Embryonic facial prominence (tissue), 1 donor: ENCODE results near the gene HERC3.
"Not testable (repeated sequence)": the region's sequence is repeated elsewhere in the genome, so short reads cannot be mapped to it uniquely, and the experiment has no call there.

Experiments
- DNase-seq: peaks from one replicate; pipeline ENCODE4 v3.0.0-alpha.2; 2016; ENCODE audit errors: extremely low spot score

HERC3 gene

GRCh38 chr4:88609387-88609786 lies 17.1 kb downstream of the HERC3 start:
- no peak for DNase-seq

DNA sequence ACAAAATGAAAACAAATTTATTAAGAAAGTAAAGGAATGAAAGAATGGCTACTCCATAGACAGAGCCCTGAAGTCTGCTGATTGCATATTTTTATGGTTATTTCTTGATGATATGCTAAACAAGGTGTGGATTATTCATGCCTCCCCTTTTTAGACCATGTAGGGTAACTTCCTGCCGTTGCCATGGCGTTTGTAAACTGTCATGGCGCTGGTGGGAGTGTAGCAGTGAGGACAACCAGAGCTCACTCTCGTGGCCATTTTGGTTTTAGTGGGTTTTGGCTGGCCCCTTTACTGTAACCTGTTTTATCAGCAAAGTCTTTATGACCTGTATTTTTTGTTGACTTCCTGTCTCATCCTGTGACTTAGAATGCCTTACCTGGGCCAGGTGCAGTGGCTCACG lies 17.5 kb downstream of the HERC3 start:
- not testable (repeated sequence) for DNase-seq

GRCh38 chr4:88610771-88611170 lies 18.5 kb downstream of the HERC3 start:
- no peak for DNase-seq

GRCh38 chr4:88613417-88613875 lies 21.2 kb downstream of the HERC3 start:
- no peak for DNase-seq

GRCh38 chr4:88614058-88614457 lies 21.8 kb downstream of the HERC3 start:
- DNase-seq: no peak

- DNase-seq: no peak
Measured at GRCh38 chr4:88616275-88617150, 24.2 kb downstream of the HERC3 start.

- DNase-seq: no peak
Measured at GRCh38 chr4:88618782-88619485, 26.7 kb downstream of the HERC3 start.

DNA sequence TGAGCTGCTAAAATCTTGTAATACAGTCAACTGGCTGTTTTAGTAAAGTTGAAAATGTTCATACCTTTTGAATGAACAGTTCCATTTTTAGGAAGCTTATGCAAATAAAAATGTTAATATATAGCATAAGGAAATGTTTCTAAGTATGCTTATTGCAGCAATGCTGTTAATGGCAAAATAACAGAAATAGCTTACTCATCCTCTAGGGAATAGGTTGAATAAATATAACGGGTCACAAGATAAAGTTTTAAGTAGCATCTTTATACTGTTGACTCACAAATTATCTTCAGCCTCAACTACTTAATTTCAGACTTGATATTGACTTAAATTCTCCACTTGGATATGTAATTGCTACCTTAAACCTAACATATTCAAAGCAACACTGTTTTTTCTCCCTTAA lies 27.7 kb downstream of the HERC3 start:
- no peak for DNase-seq

GRCh38 chr4:88621763-88622327 lies 29.6 kb downstream of the HERC3 start:
- no peak for DNase-seq

DNA sequence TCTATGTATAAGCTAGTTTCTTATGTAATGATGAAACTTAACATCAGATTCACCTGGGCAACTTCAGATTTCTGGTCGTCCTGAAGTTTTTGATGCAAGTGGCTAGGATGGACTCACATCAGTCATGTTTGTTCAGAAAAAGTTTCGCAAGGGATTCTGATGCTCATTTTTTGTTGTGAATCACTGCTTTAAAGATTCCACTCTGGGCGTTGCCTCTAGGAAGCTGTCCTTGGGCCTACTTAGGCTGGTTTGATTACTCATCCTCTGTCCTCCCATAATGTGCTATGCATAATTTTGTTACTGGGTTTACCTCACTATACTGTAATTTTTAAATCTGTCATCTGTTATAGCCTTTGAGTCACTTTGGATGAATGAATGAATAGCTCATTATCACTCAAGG lies 30.8 kb downstream of the HERC3 start:
- DNase-seq: no peak

DNA sequence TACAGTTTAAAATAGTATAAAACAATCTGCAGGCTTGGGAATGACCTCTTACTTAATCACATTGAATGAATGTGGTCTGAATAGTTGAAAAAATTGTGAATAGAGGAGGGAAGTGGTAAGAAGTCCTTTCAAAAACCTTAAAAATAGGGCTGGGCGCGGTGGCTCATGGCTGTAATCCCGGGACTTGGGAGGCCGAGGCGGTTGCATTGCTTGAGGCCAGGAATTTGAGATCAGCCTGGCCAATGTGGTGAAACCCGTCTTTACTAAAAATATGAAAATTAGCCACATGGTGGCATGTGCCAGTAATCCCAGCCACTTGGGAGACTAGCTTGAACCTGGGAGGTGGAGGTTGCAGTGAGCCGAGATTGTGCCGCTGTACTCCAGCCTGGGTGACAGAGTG lies 36.5 kb downstream of the HERC3 start:
- no peak for DNase-seq

DNA sequence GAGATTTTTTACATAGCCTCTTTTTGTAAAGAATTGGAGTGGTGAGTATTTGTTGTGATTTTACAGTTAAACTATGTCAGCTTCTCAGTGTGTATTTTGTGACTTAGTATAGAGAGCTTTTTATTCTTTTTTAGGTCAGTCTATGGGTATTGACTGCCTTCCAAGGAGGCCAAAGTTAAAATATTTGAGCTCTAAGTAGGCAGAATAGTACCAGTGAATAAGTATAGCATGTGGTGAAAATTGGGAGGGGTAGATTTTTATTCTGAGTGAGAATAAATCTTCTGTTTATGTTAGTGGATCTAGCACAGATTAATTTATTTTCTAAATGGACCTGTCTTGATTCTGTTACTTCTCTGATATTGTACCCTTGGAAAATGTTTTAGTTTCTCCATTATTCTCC lies 37.5 kb downstream of the HERC3 start:
- no peak for DNase-seq

DNA sequence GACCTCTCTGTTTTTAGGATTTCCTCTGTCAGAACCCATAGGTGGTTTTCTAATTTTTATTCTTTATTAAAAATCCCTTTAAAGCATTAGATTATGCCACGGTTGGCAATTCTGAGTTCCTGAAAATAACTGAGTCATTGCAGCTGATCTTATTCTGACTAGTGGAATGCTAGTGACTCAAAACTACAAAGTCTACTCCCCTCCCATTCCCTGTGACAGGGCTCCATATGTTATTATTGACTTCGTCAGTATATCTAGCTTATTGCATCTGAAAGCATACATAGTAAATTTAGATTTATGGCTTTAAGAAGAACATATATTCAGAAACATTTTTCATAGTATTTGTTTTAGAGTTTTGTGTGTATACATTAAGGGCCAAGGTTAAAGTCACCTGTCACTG lies 38.5 kb downstream of the HERC3 start:
- DNase-seq: no peak

DNA sequence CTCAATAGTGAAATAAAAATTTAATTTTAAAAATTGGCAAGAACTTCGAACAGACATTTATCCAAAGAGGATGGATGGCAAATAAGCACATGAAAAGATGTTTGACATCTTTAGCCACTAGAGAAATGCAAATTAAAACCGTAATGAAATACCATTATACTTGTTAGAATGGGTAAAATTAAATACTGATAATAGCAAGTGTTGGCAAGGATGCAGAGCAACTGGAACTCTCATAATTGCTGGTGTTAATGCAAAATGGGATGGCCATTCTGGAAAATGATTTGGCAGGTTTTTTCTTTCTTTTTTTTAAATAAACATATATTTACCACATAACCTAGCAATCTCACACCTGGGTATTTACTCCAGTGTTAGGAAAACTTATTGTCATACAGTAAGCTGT lies 51.7 kb downstream of the HERC3 start:
- no peak for DNase-seq

GRCh38 chr4:88645994-88646393 lies 53.7 kb downstream of the HERC3 start:
- DNase-seq: no peak

DNA sequence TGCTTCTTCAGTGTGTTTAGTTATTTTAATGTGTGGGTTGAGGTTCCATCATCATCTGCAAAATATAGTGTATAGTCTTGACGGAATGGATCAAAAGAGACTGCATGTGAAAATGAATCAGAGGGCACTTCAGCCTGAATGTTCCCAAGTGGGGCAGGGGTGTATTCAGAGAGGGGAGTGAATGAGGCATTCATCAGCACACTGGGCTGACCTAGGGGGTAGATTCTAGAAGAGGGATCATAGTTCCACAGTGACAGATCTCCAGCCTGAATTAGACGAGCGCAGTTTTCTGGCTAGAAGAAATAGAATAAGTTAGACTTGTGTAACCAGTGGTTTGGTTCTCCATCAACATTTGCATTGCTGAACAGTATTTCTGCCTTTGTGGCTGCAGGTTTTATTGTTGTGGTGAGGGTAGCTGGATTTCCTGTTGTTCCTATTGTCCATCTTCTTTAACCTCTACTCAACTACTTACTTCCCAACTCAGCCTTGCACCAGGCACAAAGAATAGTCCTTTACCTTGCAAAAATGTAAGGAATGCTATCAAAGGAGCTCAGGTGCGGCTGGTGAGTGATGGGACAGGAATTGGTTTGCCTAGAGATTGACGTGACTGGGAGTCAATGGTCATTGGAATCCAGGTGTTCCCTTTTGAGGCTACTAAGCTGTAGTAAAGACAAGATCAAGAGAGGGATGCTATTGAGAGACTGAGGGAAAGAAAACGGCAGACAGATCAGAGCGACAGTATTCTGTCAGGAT lies 54.4 kb downstream of the HERC3 start:
- DNase-seq: no peak

DNA sequence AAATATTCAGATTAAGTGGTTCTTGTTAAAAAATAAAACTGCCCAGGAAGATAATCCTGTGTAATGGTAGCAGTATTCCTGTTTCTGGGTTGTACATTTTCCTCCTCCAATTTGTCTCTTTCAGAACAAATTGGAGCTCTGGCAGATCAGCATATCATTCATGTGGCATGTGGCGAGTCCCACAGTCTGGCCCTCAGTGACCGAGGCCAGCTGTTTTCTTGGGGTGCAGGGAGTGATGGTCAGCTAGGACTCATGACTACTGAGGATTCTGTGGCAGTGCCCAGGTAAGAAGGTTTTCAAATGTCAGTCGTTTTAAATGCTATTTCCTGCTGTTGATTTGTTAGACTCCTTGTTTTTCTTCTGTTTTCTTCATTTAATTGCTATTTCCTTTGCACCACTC lies 57.4 kb downstream of the HERC3 start:
- no peak for DNase-seq

DNA sequence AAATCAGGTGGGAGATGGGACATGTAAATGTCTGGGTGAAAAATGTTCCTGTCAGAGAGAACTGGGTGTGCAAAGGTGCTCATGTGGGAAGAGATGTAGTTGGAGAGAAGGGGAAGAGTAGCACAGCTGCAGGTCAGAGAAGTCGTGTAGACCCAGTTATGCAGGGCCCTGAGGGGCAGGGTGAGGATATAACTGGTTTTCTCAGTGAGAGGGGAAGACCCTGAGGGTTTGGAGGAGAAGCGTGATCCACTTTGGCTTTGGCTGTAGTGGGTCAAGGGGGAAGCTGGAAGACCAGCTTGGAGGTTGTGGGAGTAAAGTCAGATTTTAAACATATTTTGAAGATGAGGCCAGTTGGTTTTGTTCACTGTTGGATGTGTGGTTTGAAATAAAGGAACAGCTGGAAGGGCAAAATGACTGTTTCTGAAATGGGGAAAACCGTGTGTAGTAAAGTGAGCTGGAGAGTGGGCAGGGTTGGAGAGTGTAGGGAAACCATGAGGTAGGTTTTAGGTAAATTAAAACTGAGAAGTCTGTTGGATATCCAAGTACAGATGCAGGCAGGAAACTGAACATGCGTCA lies 61.2 kb downstream of the HERC3 start:
- no peak for DNase-seq

DNA sequence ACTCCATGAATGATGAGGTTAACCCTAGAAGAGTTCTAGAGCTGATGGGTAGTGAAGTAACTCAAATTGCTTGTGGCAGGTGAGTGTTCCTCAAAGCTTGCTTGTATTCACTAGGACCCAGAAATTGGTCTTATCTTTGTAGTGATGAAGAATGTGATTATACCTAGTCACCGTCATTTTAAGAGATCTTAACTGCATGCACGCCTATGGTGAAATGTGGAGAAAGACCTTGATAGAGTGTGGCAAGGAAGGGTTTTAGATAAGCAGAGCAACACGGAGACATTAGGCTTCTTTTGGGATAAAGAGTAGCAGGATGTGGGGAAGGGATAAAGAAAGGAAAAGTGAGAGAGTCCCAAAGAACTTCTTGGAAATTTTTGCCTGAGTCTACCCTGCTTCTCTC lies 62.9 kb downstream of the HERC3 start:
- DNase-seq: no peak

DNA sequence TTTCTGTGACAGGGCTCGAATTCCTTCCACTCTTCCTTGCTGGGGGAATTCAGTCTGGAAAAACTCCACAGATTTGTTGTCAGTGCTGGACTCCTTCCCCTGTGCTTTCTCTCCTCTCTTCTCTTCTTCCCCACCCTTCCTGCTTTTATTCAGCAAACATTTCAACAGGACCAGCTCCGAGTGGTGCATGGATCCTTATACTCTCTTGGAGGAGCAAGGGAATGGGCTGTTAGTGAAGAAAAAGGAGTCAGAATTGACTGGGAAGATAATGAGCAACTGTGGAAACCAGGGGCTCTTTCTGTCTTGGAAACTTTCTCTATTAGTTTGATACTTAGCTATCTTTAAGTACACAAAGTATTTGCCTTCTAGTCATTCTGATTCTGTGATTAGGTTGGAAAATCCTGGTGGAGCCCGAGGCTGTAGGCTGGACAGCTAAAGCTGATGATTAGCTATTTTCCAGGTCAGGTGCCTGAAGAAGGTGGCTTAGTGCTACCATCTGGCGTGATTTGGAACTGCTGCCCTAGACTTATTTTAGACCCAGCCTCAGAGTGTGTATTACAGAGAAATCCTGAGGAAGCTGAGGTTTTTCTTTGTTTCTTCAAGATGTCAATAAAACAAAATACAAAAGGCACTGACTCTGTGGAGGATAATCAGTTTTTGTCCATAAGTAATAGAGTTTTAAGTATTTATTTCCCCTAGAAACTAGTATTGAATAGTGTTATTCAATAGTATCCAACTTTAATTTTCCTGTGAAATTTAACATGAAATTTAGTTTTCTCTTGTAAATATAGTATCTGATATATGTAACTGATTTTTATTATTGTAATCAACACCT lies 67.0 kb downstream of the HERC3 start:
- DNase-seq: no peak

GRCh38 chr4:88659890-88660208 lies 67.6 kb downstream of the HERC3 start:
- DNase-seq: no peak
